ENCODE measurements around the gene CDC5L.

The CDC5L gene

DNA sequence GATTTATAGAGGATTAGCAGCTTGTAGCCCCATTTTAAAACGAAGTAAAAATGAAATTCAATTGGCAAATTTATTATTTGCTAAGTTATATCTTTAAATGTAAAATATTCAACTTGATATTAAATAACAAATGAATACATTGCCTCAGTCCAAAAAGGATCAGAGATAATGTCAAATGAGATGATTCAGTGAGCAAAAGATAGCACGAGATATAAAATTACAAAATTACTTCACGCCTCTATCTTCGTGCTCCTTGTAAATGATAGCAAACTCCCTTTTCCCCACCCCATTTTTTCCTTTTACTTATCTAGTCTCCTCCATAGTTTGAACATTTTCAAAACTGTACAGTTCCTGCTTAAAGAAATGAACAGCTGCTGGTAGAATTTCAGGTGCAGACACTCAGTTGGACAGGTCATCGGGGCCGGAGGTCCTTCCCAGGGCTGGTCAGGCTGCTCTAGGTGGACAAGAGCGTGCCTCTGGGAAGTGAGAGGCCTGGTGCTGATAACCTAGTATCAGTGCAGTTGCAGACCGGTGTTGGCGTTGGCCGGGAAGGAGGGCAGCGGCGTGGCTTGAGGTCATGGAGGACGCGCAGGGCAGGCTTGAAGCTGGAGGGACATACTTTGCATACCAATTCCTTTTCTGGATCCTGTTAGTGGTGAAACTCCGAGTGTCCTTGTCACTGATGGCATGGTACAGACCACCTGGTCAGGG lies 83.9 kb downstream of the CDC5L start:
- Histone ChIP-seq H3K27ac (ENCODE audit: poor library complexity, severe bottlenecking) (no peak overlapping the region), H3K4me1 (ENCODE audit: insufficient read depth, poor library complexity, severe bottlenecking) (peaks cover 15% of the 10 kb centered on the region), H3K36me3 (ENCODE audit: low read depth) (no peaks in the 10 kb centered on the region), H3K4me3 (ENCODE audit: severe bottlenecking) (no peak overlapping the region), H3K27me3 (ENCODE audit: insufficient read depth, poor library complexity, severe bottlenecking) (no peaks in the 10 kb centered on the region), H3K9me3 (ENCODE audit: severe bottlenecking) (no peaks in the 10 kb centered on the region)
- TF ChIP-seq, protein P1, sequence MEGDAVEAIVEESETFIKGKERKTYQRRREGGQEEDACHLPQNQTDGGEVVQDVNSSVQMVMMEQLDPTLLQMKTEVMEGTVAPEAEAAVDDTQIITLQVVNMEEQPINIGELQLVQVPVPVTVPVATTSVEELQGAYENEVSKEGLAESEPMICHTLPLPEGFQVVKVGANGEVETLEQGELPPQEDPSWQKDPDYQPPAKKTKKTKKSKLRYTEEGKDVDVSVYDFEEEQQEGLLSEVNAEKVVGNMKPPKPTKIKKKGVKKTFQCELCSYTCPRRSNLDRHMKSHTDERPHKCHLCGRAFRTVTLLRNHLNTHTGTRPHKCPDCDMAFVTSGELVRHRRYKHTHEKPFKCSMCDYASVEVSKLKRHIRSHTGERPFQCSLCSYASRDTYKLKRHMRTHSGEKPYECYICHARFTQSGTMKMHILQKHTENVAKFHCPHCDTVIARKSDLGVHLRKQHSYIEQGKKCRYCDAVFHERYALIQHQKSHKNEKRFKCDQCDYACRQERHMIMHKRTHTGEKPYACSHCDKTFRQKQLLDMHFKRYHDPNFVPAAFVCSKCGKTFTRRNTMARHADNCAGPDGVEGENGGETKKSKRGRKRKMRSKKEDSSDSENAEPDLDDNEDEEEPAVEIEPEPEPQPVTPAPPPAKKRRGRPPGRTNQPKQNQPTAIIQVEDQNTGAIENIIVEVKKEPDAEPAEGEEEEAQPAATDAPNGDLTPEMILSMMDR (IDR thresholded peaks at IDR 0.05; ENCODE audit: poor library complexity, severe bottlenecking): no peak
- DNase-seq (ENCODE audit: low spot score) (no peak), ATAC-seq (ENCODE audit: low read depth) (no peak)

DNA sequence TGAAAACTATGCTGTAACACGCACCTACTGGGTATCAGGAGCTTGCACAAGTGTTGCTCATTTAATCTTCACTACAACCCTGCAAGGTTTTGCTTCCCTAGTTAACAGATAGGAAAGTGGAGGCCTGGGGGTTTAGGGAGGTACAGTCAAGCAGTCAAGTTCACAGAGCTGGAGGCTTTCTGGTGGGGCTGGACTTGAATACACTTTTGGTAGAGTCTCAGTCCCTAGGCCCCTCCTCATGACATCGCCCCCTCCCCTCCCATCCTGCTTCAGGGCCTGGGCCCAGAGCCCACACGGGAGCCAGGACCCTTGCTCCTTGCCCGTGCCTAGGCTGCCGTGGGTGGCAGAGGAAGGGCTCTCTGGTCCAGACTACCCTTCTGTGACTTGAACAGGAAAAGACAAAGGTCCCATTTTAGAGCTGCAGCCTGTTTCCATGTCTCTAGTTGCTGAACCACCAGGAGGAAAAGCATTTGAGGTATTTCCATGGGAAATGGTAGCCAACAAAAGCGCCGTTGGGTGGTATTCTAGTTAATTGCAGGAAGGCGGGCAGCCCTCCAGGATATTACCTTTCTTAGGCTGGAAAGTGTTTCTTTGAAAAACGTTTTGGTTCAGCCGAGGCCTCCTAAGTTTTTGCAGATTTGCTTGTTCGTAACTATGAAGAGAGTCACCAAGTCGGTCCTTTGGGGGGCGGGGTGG lies 84.9 kb downstream of the CDC5L start:
- Histone ChIP-seq H3K27ac (ENCODE audit: poor library complexity, severe bottlenecking) (no peak overlapping the region), H3K9me3 (ENCODE audit: severe bottlenecking) (no peaks in the 10 kb centered on the region), H3K4me1 (ENCODE audit: insufficient read depth, poor library complexity, severe bottlenecking) (peaks cover 15% of the 10 kb centered on the region), H3K4me3 (ENCODE audit: severe bottlenecking) (no peak overlapping the region), H3K27me3 (ENCODE audit: insufficient read depth, poor library complexity, severe bottlenecking) (no peaks in the 10 kb centered on the region), H3K36me3 (ENCODE audit: low read depth) (no peaks in the 10 kb centered on the region)
- ATAC-seq (ENCODE audit: low read depth) (no peak), DNase-seq (ENCODE audit: low spot score) (no peak)
- TF ChIP-seq, protein P1 (IDR thresholded peaks at IDR 0.05; ENCODE audit: poor library complexity, severe bottlenecking): no peak

DNA sequence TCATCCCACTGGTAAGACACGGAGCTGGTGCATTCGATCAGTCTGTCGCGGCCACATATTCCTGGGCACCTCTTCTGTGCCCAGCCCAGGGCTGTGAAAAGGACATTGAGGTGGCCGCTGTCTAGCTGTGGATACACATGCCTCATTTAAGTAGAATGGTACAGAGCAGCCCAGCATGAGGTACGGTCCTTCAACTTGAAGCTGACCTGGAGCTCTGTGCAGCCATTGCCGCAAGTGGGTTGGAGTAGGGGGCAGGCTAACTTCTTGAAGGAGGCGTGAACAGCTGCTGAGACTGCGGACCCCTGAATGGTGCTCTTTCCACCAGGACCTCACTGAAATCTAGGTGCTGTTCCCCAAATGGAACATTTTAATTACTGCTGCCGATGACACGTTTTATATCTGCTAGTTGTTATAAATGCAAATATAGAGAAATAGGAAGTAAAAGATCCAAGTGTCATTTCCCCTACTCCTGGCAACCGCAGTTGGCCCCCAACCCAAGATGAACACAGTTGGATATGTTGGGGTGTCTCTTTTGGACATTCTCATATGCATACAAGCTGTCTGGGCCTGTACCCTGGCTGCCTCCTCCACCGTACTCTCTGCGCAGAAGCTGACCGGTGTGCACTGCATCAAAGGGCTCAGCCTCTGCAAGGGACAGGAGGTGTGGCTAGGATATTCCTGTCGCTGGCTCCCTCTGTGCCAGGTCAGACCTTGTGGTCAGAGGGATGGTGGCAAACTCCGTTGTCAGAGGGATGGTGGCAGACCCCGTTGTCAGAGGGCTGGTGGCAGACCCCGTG lies 86.1 kb downstream of the CDC5L start:
- TF ChIP-seq, protein P1 (IDR thresholded peaks at IDR 0.05; ENCODE audit: poor library complexity, severe bottlenecking): no peak
- Histone ChIP-seq H3K9me3 (ENCODE audit: severe bottlenecking) (no peaks in the 10 kb centered on the region), H3K36me3 (ENCODE audit: low read depth) (no peaks in the 10 kb centered on the region), H3K27ac (ENCODE audit: poor library complexity, severe bottlenecking) (no peak overlapping the region), H3K27me3 (ENCODE audit: insufficient read depth, poor library complexity, severe bottlenecking) (no peaks in the 10 kb centered on the region), H3K4me1 (ENCODE audit: insufficient read depth, poor library complexity, severe bottlenecking) (peaks cover 15% of the 10 kb centered on the region), H3K4me3 (ENCODE audit: severe bottlenecking) (no peak overlapping the region)
- ATAC-seq (ENCODE audit: low read depth) (no peak), DNase-seq (ENCODE audit: low spot score) (no peak)

DNA sequence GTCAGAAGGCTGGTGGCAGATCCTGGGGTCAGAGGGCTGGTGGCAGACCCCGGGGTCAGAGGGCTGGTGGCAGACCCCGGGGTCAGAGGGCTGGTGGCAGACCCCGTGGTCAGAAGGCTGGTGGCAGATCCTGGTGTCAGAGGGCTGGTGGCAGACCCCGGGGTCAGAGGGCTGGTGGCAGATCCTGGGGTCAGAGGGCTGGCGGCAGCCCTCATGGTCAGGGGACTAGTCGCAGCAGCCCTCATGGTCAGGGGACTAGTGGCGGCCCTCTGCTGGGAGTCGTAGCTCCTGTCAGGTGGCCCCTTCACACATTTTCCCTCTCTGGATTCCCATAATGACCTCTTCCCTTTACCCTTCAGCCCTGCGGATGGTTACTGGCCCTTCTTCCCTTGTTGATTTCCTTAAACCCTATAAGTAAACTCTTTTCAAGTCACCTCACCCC lies 86.7 kb downstream of the CDC5L start:
- H3K27ac ChIP-seq (ENCODE audit: poor library complexity, severe bottlenecking): no peak overlapping the region
- DNase-seq (ENCODE audit: low spot score): no peak
- TF ChIP-seq, protein P1 (IDR thresholded peaks at IDR 0.05; ENCODE audit: poor library complexity, severe bottlenecking): no peak

More for the DNA sequence above, 86.7 kb downstream of the CDC5L start:
- ATAC-seq (ENCODE audit: low read depth): no peak
- Histone ChIP-seq H3K4me3 (ENCODE audit: severe bottlenecking) (no peak overlapping the region), H3K27me3 (ENCODE audit: insufficient read depth, poor library complexity, severe bottlenecking) (no peaks in the 10 kb centered on the region), H3K4me1 (ENCODE audit: insufficient read depth, poor library complexity, severe bottlenecking) (peaks cover 15% of the 10 kb centered on the region), H3K9me3 (ENCODE audit: severe bottlenecking) (no peaks in the 10 kb centered on the region), H3K36me3 (ENCODE audit: low read depth) (no peaks in the 10 kb centered on the region)

All from RWPE2 (cell line).